ENCODE measurements around the gene TAF8.
A peak's percentile ranks its signal among the peaks of the same experiment; 100 is the strongest.

TAF8 gene

DNA sequence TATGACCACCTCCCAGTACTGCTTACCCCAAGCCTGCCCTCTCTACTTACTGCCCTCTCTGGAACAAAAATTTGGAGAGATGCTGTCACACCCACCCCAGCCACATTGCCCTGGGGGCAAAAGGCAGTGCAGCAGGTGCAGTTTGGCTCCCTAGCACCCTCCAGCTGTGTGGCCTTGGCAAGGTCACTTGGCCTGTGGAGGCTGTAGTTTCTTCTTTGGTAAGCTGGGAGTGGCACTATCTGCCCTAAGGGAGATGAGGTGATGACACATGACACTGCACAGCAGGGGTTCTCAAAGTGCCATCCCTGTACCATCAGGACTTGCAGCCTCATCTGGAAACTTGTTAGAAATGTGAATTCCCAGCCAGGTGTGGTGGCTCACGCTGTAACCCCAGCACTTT lies 44.8 kb downstream of the TAF8 start:
- Mint-ChIP-seq H3K36me3 (ENCODE audit: low read depth) (no peaks in the 10 kb centered on the region), H3K27ac (no peak overlapping the region)

DNA sequence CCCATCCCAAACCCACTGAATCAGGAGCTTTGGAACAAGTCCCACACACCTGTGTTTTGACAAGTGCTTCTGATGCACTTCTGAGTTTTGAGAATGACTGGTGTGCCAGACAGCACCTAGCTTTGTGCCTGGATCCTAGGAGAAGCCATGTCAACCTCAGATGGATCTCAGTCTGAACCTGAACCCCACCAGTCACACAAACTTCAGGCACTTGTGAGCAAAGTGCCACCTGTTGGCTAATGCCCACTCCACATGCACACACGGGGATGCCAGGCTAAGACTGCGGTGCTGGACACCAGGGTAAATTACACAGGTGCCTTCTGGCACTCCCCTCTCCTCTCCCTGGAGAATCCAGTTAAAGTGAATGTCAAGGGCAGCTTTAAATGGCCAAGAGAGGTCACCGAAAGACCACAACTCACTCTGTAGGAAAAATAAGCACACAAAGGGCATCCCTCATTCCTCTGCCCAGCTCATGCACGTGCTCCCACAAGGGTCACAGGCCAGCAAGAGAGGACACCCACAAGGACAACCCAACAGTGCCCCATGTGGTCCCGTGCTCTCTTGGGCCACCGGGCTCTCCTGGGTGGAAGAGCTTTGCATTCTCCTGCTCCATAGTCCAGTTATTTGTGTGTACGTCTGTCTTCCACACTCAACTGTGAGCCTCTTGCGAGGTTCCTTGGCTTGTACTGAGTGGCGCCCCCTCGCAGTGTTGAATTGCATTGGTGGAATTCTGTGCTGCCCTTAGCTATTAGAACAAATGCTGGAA lies 45.6 kb downstream of the TAF8 start:
- Mint-ChIP-seq H3K36me3 (ENCODE audit: low read depth) (no peaks in the 10 kb centered on the region), H3K27ac (no peak overlapping the region), H3K27me3 (ENCODE audit: low read depth, poor library complexity) (peaks cover 31% of the 10 kb centered on the region), H3K4me3 (no peak overlapping the region), H3K4me1 (peaks cover 46% of the 10 kb centered on the region), H3K9me3 (no peaks in the 10 kb centered on the region)
- TF ChIP-seq, protein P1, sequence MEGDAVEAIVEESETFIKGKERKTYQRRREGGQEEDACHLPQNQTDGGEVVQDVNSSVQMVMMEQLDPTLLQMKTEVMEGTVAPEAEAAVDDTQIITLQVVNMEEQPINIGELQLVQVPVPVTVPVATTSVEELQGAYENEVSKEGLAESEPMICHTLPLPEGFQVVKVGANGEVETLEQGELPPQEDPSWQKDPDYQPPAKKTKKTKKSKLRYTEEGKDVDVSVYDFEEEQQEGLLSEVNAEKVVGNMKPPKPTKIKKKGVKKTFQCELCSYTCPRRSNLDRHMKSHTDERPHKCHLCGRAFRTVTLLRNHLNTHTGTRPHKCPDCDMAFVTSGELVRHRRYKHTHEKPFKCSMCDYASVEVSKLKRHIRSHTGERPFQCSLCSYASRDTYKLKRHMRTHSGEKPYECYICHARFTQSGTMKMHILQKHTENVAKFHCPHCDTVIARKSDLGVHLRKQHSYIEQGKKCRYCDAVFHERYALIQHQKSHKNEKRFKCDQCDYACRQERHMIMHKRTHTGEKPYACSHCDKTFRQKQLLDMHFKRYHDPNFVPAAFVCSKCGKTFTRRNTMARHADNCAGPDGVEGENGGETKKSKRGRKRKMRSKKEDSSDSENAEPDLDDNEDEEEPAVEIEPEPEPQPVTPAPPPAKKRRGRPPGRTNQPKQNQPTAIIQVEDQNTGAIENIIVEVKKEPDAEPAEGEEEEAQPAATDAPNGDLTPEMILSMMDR (IDR thresholded peaks at IDR 0.05) = no peak
- DNase-seq = no peak

More for the DNA sequence above, 44.8 kb downstream of the TAF8 start:
- no peak for DNase-seq
- TF ChIP-seq, protein P1 (IDR thresholded peaks at IDR 0.05) = no peak
- Mint-ChIP-seq H3K4me3 (no peak overlapping the region), H3K9me3 (no peaks in the 10 kb centered on the region), H3K4me1 (peaks cover 41% of the 10 kb centered on the region), H3K27me3 (ENCODE audit: low read depth, poor library complexity) (peaks cover 31% of the 10 kb centered on the region)

DNA sequence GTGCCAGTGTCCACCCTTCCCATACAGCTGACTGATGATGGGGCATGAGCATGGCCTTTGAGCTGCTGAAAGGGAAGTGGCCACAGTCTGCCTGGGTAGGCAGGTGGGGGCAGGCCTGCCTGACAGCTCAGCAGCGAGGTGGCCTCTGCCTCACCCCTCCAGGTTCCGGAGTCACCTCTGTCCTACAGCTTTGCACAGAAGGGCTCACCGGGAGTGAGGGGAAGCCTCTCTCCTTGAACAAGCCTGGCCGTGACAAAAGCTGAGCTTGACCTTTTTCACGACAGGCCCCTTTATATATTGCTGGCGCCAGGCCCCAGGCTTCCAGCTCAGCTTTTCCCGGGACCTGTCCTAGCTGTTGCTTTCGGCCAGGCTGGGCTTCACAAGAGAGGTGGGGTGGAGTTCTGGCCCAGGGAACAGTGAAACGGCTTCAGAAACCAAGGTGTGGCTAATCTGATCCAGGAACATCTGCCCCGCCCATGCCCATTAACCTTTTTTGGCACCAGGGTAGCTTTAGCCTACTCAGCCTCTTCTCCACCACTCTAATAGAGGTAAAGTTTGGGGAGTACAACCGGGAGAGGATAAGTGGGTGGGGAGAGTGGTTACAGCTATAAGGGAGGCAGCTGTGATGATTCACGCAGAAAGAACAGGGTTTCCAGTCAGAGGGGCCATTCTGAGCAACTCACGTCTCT lies 49.2 kb downstream of the TAF8 start:
- Mint-ChIP-seq H3K36me3 (ENCODE audit: low read depth) (peaks cover 6% of the 10 kb centered on the region), H3K4me1 (peaks cover 61% of the 10 kb centered on the region), H3K9me3 (no peaks in the 10 kb centered on the region), H3K27ac (peak overlapping the region; percentile 84), H3K27me3 (ENCODE audit: low read depth, poor library complexity) (peaks cover 22% of the 10 kb centered on the region), H3K4me3 (no peak overlapping the region)
- TF ChIP-seq, protein P1 (IDR thresholded peaks at IDR 0.05) = no peak
- DNase-seq = no peak

DNA sequence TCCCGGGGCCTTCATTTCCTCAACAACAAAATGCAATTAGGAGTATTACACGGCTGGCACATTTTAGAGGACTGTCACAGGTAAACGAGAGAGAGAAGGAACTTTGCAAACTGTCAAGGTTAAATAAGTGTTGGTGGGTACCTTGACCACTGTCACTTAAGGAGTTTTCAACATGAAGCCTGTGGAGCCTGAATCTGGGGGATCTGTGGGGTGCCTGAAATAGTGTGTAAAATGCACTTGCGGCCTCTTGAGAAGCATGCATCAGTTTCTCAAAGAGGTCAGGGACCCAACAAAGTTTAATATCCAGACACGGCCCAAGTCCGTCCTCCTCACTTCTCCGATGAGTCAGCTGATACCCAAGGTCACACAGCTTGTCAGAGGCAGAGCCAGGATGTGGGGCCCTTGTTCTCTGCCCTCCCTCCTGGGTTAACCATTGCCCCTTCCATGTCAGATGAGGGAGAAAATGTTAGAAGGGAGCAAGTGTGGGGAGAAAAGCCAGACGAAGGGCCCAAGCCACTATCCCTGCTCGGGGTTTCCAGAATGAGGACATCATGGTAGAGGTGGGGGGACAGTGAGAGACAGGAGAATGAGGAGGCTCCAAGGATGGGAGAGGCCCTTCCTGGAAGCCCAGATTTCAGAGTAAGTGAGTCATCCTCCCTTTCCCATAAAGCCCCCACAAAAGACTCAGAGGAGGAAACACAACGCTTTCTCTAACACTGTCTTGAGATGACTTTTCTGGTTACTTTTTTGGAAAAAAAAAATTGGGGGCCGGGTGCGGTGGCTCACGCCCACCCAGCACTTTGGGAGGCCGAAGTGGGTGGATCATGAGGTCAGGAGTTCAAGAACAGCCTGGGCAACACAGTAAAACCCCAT lies 49.9 kb downstream of the TAF8 start:
- DNase-seq = no peak
- H3K27ac Mint-ChIP-seq = peak overlapping the region; percentile 84
- H3K4me3 Mint-ChIP-seq = no peak overlapping the region
- H3K36me3 Mint-ChIP-seq (ENCODE audit: low read depth) = peaks cover 6% of the 10 kb centered on the region
- no peaks in the 10 kb centered on the region for H3K9me3 Mint-ChIP-seq
- H3K4me1 Mint-ChIP-seq = peaks cover 61% of the 10 kb centered on the region
- peaks cover 22% of the 10 kb centered on the region for H3K27me3 Mint-ChIP-seq (ENCODE audit: low read depth, poor library complexity)
- TF ChIP-seq, protein P1 (IDR thresholded peaks at IDR 0.05) = no peak

DNA sequence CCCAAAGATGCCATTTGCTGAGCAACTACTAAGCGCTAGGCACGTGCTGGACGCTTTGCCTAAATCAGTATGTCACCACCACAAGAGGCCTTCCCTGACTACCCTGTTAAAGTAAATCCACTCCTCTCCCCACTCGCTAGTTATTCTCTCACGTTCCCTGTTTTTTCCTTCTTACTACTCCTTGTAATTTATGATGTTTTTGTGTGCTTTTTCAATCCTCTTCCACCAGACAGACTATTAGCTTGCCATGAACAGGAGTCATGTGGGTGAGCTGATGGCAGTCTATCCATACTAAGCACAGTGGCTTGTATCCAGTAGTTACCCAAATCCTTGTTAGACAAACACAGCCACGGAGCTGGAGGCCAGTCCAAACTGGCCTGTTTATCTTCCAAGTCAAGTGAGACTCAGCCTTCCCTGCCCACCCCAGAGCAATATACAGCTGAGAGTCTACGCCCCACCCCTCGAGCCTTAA lies 50.9 kb downstream of the TAF8 start:
- Mint-ChIP-seq H3K36me3 (ENCODE audit: low read depth) (peaks cover 6% of the 10 kb centered on the region), H3K4me1 (peaks cover 67% of the 10 kb centered on the region), H3K9me3 (no peaks in the 10 kb centered on the region), H3K27ac (peak overlapping the region; percentile 55), H3K4me3 (no peak overlapping the region), H3K27me3 (ENCODE audit: low read depth, poor library complexity) (peaks cover 23% of the 10 kb centered on the region)
- TF ChIP-seq, protein P1 (IDR thresholded peaks at IDR 0.05) = no peak
- no peak for DNase-seq

All from nephron progenitor cell (in vitro differentiated cells).